GM18867 (cell line): ENCODE results near the gene FOXA3.
A peak's percentile ranks its signal among the peaks of the same experiment; 100 is the strongest.

Source experiments
- ATAC-seq: cut with Tn5 transposase; IDR thresholded peaks from one replicate; pipeline ENCODE4 v1.9.1; 2021; ENCODE audit warnings: mild to moderate bottlenecking, moderate library complexity; ENCODE audit not compliant: unreplicated experiment

Gene FOXA3

DNA sequence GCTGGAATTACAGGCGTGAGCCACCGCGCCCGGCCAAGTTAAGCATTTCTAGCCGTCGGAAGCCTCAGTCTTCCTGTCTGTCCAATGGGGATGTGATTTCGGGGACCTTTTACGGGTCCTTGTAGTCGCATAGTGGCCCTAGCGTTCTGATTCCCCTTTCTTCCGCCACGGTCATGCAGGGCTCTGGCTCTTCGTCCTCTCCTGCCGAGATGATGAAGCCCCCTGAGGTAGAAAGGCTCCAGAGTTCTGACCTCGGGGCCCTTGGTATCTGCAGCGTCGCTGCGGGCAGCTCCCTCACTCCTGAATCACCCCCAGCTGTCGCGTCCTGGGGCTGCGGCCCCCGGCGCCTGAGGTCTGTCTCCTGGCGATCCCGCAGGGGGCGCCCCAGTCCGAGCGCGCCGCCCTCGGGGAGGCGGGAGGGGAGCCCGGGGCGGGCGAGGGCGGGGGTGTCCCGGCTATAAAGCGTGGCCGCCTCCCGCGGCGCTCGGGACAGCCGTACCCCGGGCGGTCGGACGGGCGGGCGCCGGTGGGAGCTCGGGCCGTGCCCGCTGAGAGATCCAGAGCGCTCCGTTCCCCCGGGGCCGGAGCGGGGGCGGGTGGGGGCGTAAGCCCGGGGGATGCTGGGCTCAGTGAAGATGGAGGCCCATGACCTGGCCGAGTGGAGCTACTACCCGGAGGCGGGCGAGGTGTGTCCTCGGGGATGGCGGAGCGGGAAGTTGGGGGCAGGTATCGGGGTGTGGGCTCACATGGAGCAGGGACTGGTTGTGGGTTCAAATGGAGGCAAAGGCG is at the start of gene FOXA3:
TSS of gene FOXA3 (plus strand) at position 487 of the 789 bp plus-strand sequence. CDS start at position 618, 131 bp downstream.
- no peak for ATAC-seq

DNA sequence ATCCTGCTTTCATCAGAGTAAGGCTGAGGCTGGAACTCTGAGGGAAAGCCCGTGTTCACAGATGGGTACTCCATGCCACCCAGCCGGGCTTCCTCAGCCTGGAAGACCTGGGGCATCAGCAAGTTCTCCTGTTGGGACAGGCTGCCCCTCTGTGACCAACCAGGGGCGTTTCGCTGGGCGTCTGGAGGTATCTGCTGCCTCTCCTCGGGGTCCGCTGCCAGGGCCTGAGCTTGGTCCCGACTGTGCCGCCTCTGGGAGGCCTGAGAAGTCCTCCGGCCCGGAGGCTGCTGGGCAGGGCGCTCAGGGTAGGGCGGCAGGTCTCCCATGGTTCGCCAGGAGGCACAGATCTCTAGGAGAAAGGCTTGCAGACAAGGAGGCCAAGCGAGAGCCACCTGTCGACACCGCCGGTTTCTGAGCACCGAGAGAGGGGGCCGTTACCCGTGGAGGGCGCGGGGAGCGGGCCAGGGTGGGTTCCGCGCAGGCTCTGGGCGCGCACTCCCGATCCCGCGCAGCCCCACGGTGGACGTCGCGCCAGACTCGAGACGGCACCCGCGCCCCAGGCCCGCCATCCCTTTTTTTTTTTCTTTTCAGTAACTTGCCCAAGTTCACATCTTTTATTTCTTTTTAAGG is 49.2 kb upstream of the FOXA3 start, which contains the start of gene RSPH6A:
TSS of gene RSPH6A (minus strand) at position 458 of the 630 bp plus-strand sequence. CDS start at position 326, 132 bp downstream.
- no peak for ATAC-seq

DNA sequence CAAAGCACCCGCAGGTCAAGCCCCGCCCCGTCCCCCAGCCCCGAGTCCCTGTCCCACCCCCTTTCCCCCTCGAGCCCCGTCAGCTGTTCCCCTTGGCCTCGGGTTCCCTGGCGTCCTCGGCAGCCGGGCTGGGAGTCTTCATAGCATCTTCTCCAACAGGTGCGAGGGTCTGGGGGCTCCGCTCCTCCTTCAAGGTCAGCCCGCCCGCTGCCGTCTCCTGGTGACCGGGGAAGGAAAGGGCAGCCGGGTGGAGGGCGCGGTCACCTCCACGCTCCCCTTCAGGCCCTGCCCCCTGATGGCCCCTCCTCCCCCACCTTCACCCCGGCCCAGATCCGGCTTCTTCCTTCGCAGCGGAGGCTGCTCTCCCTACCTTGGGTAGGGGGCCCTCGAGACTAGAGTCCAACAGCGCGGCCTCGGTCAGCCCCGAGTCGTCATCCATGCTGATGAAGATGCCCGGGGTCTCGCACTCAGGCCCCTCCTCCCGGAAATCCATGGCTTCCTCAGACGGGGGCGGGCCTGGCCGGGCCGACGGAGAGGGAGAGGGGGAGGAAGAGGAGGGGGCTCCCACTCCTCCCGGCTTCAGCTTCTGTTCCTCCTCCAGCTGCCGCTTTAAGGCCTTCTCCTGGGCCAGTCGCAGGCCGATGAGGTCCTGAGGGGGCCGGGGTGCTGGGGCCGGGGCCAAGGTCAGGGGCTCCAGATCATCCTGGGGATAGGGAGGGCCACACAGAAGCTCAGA is 48.5 kb upstream of the FOXA3 start:
- ATAC-seq, result no peak

DNA sequence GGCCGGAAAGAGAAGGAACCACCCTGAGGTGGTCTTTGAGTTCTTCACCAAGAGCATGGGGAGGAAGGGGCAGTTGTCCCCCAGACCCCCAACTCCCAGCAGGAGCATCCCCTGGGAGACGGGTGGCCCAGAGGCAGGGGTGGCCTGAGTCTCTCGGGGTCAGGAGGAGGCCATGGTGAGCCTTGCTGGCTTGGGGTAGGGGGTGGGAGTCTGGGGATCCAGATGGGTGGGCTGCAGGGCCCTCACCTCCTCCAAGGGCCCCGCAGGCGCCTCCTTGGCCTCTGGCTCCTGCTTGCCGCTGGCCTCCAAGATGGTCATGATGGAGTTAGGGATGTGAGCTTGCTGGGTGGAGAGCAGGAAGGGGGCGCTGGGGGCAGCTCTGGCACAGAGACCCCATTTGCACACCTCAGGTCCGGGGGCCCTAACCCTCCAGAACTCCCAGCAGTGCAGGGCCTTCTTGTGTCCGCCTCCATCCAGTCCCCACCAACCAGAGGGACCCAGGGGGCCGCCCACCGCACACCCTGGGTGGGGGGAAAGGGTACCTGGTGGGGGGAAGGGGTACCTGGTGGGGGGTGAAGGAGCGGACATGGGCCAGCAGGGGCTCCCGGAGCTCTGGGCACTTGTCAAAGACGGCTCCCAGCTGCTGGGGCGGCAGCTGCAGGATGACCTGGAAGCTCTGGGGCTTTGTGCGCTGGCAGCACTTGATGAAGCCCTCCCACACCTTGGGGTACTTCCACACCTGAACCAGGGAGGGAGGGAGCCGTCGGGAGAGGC is 47.7 kb upstream of the FOXA3 start:
- no peak for ATAC-seq

DNA sequence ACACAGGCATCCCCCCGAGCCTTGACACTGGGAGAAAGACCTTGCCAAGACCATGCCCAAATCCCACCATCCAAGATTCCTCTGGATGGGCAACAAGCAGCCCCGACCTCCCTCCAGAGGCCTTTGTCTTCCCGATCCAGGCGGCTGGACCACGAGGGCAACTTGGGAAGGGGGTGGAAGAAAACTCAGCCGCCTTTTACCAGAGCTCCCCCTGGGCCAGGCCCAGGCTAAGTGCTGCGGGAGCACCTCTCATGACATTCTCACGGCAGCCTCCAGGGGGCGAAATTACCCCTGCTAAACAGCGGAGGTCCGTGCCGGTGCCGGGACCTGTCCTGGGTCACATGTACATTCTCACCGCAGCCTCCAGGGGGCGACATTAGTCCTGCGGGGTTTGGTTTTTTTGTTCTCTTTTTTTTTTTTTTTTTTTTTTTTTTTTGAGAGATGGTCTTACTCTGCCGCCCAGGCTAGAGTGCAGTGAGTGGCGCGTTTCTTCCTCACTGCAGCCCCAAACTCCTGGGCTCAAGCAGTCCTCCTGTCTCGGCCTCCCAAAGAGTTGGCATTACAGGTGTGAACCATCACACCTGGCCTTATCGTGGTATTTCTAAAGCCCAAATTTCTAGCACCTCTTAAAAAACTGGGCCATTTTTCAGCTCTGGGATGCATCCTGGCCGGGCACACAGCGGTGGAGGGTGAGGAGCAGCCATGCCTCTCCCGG is 47.0 kb upstream of the FOXA3 start:
- peak; percentile 81 for ATAC-seq

DNA sequence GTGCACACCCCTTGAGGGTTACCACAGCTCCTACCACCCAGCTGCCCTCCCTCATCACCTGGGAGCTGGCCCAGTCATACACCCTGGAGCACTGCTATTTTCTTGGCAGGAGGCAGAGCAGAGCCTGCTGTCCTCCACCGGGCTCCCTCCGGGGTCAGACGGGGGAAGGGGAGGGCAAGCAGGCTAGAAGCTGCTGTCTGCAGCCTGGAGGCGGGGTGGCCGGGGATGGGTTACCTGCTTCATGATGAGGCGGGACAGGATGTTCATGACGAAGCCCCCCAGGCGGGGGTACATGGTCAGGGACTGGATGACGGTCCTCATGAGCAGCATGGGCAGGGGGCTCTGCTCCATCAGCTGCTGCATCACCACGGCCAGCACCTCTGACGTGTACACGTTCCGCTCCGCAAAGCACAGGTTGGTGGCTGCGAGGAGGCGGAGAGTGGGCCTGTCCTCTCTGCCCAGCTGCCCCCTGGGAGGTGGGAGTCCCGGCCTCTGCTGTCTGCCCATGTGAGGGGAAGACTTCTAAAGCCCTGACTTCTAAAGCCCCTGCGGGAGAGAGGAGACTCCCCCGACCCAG is 46.3 kb upstream of the FOXA3 start:
- no peak for ATAC-seq

DNA sequence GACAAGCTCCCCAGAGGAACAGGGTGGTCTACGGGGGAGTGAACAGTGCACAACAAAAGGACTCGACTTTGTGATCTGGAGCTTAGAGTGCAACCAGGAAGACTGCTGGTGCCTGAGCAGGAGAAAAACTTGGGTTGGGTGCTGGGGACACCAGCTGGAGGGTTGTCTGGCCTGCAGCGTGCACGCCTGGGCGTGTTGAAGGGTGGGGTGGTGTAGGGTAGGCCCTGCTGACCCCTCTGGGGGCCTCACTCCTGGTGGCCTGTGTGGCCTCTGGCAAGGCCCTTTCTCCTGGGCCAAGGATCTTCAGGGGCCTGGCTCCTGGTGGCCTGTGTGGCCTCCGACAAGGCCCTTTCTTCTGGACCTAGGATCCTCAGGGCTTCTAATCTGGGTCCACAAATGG is 44.4 kb upstream of the FOXA3 start:
- no peak for ATAC-seq

DNA sequence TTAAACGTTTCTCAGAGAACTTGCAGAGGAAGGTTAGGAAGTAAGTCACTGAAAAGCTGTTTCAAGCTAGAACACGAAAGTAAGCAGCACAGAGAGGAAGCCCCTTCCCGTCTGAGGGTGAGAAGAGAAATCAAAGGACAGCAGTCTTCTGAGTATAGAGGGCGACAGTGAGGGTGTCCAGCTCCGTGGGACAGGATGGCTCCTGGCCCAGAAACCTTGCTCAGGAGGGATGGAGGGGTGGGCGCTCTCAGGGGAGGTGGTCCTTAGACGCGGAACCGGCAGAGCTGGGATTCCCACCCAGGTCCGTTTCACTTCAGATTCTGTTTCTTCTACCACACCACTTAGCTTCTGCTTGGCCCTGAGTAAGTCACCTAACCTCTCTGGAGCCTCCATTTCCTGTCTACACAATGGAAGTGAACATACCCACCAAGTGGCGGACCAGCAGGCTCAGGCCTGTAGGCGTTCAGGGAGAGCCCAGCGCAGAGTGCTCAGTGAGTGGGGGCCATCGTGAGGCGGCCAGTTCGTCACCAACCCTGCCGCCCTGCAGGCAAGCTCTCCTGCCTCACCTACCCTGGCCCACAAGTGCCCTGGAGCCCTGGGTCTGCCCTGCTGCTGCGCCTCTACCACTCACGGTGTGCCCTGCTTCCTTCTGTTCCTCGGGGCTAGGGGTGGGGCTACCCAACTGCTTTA is 43.6 kb upstream of the FOXA3 start:
- no peak for ATAC-seq

DNA sequence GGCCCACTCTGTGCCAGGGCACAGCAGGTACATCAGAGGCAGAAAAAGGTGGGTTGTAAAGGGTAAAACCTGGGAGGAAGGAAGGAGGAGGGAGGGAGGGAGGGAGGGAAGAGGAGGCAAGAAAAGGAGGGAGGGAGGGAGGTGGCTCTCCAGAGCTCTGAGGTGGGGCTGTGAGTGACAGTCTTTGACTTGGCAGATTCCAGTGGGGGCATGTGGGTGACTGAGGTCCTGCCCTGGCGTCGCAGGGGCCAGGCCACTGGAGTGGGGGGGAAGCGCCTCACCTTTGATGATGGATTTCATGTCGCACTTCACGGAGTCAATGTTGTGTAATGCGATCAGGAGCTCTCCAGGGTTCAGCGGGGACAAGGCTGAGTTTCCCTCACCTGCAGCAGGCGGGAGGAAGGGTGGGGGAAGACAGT is 43.0 kb upstream of the FOXA3 start:
- no peak for ATAC-seq

DNA sequence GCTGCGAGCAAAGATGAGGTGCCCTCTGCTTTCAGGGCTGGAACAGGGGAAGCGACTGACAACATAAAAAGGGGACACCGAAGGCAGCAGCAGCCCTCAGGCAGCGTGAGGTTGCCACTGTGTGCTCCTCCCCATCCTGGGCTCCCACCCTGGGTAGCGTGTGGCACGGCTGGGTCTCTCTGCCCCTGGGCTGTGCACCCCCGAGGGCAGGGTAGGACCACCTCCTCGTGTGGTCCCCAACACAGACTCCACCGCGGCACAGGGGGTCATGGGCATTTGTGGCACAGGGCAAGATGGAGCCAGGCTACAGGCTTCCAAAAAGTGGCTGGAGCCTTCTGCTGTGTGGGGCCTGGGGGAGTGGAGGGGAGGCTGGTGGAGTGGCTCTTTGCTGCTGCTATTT is 42.6 kb upstream of the FOXA3 start:
- ATAC-seq, result no peak

DNA sequence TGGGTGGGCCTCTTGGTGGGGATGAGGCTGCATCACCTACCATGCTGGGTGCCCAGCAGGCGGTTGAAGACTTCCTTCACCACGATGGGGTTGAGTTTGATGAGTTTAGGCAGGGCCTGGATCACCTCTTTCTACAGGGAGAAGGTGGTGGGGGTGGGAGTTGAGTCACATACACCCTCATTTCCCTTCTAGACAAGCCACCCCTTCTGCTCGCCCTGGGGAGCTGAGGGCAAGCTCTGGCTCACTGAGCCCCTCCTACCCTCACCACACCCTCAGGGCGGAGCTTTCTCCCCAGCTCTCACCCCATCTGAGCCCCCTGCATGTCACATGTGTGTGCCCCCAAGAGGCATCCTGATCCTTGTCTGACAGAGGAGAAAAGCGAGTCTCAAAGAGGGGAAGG is 41.4 kb upstream of the FOXA3 start:
- no peak for ATAC-seq

DNA sequence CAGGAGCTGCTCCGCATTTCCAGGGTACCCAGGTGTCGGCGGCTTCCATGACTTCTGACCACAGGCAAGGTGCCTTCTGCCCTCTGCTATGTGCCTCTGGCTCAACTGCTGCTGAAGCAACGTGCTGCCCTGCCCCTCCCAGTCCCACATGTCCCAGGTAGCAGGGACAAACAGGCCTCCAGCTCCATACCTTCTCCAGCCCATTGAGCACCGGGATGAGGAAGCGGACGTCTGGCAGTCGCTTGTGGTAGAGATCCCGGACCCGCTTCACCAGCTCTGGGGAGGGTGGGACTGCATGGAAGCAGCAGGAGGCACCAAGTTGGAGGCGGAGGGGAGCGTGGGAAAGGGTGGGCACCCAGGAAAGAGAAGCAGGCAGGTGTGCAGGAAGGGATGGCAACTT is 40.9 kb upstream of the FOXA3 start:
- ATAC-seq, result no peak

DNA sequence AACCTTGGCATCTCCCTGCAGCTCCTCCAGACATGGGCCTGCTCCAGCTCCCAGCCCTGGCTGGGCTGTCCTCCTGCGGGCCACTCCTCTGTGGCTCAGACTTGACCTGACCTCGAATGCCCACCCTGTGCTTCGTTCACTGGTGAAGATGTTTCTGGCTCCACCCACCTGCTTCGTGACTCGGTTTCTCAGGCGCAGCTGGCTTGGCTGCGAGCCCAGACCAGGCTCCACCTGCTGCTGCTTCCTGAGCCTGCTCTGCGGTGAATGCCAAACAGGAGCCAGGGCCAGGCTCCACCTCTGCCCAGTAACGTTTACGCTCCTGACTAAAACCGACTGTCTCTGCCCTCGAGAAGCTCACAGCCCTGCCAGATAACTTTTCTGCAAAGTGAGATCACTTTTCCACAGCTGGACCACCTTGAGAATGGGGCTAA is 40.1 kb upstream of the FOXA3 start:
- ATAC-seq, result no peak

DNA sequence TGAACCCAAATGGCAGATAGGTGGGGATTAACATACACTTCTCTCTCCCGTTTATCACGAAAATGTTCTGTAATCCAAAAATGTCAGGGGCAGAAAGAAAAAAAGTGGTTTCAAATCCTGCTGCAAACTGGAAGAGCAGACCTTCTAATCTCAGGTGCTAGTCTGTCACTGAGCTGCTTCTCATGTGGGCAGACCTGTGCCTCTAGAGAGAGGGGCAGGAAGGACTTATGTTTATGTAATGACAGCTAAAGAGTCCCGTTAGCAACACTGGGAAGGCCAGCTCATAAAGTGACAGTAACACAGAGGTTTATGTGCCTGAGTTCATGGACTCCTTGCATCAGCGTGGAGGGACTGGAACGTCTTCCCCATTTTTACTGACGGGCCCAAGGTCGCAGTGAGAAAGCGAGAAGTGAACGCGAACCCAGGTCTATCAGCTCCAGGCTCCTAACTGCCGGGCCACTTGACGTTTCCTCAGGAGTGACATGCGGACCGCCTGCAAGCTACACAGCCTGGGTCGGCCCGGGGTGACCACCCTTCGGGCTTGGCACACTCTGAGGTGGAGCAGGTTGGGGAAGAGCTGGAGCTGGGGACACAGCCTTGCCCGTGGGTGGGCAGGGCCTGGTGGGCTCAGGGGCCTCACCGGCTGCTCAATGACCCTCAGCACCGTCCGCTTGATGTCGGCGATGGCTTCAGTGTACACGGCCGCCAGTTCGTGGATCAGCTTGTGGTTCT is 39.4 kb upstream of the FOXA3 start:
- ATAC-seq, result no peak

DNA sequence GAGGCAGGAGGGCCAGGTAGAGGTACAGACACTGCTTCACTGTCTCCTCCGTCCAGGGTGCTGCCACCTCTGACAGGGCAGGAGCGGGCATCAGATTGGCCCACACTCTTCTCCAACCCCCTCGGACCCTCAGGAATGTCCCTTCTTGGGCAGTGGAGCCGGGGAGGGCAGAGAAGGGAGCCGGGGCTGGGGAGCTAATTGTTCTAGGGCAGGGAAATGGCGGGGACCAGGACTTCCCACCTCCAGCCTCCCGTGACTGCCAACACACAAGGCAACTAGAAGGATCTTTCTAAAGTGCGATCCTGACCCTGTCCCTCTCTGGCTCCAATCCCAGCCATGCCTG is 38.9 kb upstream of the FOXA3 start:
- no peak for ATAC-seq

DNA sequence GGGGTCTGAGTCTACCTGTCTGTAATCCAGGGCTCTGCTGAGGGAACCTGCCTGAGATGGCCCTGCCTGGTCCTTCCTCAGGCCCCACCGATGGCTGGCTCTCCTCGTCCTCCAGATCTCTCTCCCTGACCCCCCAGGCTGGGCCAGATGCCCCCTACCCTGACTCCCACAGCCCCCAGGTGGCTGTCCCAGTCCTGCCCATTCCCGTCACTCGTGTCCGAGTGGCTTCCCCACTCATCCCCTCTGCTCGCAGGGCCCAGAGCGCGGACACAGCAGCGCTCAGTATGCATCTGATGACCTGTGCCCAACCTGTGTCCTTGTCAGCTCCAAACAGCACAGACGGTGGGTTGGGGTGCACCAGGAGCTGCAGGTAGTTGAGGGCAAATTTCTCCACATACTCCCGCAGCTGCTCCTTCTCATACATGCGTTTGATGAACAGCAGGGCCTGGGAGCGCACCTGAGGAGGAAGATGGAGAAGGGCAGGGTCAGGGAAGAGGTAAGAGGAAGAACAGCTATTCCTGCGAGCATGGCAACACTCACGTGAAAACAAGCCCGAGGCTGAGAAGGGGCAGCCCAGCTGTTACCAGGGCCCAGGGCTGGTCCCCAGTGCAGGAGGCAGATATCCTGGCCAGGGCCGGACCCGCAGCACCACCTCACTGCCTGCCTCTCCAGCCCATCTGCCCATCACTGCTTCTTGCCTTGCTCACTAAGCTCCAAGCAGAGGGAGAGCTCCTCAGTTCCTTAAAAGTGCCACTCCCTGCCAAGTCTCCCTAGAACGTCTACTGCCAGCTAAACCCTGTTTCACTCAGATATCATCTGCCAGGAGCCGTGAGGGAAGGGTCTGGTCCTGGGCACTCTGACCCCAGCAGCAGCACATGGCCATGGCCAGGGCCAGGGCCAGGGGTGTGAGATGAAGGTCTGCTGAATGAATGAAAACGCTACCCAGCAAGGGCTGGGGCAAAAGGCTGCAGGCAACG is 37.9 kb upstream of the FOXA3 start:
- no peak for ATAC-seq

DNA sequence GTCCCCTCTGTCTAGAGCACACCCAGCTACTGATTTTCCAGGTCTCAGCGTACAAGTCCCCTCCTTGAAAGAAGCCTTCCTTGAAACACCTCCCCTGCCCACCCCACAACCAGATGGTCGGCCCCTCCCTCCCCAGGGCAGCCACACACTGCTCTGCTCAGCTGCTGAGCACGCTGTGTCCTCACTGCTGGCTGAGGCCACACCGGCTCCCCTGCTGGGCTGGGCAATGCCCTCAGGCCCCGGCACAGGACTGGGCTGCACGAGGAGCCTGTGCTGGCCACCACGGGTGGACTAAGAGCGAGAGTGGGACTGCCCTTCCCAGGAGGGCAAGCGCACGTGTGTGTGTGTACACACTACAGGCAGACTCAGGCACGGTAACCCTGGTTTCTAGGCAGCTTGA is 37.2 kb upstream of the FOXA3 start:
- ATAC-seq, result no peak
